Motor neuron (in vitro differentiated cells): Measurements from ENCODE around the gene ATP5ME. TPM values are rescaled to one million over a fixed set of nuclear protein-coding genes. Genes with fewer than 3 reads are reported as not detected.

Source experiments
- ATAC-seq, 8 experiments: fragments of 200-7000 bp; cut with Tn5 transposase; replicated peaks in 6 of 8; 2 replicates each; pipeline ENCODE4 v1.8.0; 2021; ENCODE audit warnings: mild to moderate bottlenecking in 8 of 8, moderate library complexity in 8 of 8
- H3K27ac ChIP-seq, 2 donors: fragments of 250-450 bp; sonication (Bioruptor Pico); 2 replicates each; pipeline ENCODE4 v1.9.0; 2021; ENCODE audit warnings: antibody characterized with exemption in 2 of 2, mild to moderate bottlenecking in 2 of 2, moderate library complexity in 1 of 2
- H3K4me1 ChIP-seq, 2 donors: fragments of 250-450 bp; sonication (Bioruptor Pico); replicated peaks in 1 of 2; 2 replicates each; pipeline ENCODE4 v1.6.1; 2021; ENCODE audit warnings: antibody characterized with exemption in 2 of 2, mild to moderate bottlenecking in 2 of 2, moderate library complexity in 1 of 2
- H3K4me3 ChIP-seq, 5 donors: fragments of 250-450 bp; sonication (Bioruptor Pico); 2 replicates each; pipeline ENCODE4 v1.9.0; 2021; ENCODE audit warnings: antibody characterized with exemption in 5 of 5, mild to moderate bottlenecking in 5 of 5, moderate library complexity in 4 of 5
- WGBS, 10 experiments: fragments of 450-650 bp; shearing (Covaris generic); methylation state at CpG; one replicate each; pipeline ENCODE4 v1.0.0; 2022; 5-methylcytosine and 5-hydroxymethylcytosine counted together
- in situ Hi-C, 9 experiments: fragments of 400-800 bp; cut with MboI; loops; one replicate each; pipeline ENCODE4 v1.15.0; 2021; ENCODE audit warnings: low sequenced_read_pairs in 9 of 9, low pct_unique_long_range_greater_than_20kb in 2 of 9; ENCODE audit not compliant: unreplicated experiment in 9 of 9
- total RNA-seq, 8 experiments: library from RNA; unstranded; fragments of 300-600 nt; gene quantifications; 2 replicates each; pipeline versions ENCODE4 v1.2.3 to v1.2.4, GENCODE V29; 2022

The ATP5ME gene
- total RNA-seq, 8 experiments from 2014 or later, result 668 to 891 (median 799) TPM

DNA sequence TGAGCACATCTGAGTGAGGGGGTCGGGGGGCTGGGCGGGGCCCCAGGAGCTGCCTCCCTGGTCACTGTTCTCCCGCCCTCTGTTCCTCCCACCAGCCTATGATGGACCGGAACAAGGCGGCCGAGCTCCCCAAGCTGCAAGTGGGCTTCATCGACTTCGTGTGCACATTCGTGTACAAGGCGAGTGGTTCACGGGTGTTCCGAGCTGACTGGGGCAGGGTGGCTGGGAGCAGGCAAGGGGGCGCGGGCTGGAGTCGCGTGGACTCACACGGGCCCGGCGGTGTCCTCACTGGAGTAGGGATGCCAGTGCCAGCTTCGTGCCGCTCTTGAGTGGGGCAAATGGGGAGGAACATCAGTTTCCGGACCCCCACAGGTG, 7.7 kb downstream of the ATP5ME start:
- WGBS, 10 experiments, result 100% methylated on average over 1 of the region's 22 CpGs; no CpG with 5 or more reads in 9 of the 10 experiments
- Histone ChIP-seq H3K4me1 (peaks cover 13 to 15% of the 10 kb centered on the region in 2 donors), H3K4me3 (no peak overlapping the region), H3K27ac (peak overlapping the region in 1 of 2 donors; percentile 49)
- peak in 4 of 8 experiments; percentile 2 to 33 (median 16) for ATAC-seq
- in situ Hi-C loops, result no loop called here

DNA sequence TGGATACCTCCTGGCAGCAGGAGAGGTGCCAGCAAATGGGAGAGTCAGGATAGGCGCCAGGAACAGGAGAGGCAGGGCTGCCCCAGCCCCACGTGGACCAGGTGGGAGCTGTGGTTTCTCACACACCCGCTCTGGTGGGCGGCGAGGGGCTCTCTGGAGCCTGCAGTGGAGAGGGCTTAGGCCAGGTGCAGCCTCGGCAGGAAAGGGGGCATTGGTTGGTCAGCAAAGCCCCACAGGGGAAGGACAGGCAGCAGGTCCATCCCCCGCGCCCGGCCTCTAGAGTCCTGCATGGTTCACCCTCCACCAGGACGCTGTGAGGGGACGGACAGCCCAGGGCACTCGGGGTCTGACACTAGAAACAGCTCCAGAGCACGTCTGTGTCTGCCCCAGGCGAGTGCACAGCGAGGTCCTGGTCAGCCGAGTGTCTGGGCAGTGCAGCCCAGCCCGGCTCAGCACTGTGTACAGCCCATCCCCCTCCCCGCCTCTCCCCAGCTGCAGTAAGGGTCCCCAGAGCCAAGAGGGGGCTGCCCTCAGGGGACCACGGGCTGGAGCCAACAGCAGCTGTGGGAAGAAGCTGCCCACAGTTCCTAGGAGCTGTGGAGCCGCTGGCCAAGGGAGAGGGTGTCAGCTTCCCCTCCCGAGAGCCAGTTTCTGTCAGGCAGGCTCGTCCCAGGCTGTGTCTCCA, 8.2 kb downstream of the ATP5ME start:
- Histone ChIP-seq H3K4me3 (no peak overlapping the region), H3K4me1 (peaks cover 13 to 15% of the 10 kb centered on the region in 2 donors), H3K27ac (peak overlapping the region in 1 of 2 donors; percentile 49)
- peak in 5 of 8 experiments; percentile 18 to 47 (median 34) for ATAC-seq
- in situ Hi-C loops, result no loop called here
- WGBS, 10 experiments, result 87% methylated on average over 3 of the region's 22 CpGs; no CpG with 5 or more reads in 9 of the 10 experiments

DNA sequence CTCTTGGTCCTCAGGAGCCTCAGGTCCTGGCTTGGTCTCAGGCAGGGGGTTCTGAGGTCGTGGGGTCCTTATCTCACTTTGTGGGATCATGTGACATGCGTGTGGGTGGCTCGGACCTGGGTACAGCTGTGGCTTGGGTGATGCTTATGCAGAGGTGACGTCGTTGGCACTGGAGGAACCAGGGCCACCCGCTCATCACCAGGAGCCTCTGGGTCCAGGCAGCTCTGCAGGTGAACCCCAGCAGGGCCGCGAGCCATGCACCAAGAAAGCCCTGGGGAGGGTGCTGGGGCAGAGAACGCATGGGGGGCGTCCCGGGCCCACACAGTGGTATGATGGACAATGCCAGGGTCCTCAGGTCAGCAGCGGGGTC, 8.7 kb downstream of the ATP5ME start:
- H3K4me3 ChIP-seq, result no peak overlapping the region
- no peak for ATAC-seq
- in situ Hi-C loops, result no loop called here
- 0% methylated on average over 1 of the region's 12 CpGs; no CpG with 5 or more reads in 9 of the 10 experiments for WGBS, 10 experiments
- no peak overlapping the region for H3K27ac ChIP-seq
- H3K4me1 ChIP-seq, result peaks cover 13 to 15% of the 10 kb centered on the region in 2 donors

DNA sequence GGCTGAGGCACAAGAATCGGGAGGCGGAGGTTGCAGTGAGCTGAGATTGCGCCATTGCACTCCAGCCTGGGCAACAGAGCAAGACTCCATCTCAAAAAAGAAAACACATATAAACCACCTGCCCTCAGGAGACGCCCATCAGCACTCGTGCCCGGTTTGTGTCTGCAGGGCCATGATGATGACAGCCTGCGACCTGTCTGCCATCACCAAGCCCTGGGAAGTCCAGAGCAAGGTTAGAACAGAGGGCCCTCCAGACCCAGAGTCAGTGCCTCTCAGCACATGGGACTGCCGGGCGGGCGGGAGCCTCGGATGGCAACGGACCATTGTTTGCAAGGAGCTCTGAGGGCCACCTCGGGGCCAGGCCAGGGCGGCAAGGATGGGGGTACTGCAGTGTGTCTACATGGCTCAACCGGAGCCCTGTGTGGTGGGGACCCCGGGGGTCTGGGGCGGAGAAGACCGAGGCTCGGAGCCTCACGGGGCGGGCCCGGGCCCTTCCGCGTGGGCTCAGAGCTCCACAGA, 9.3 kb downstream of the ATP5ME start:
- in situ Hi-C loops, result no loop called here
- H3K27ac ChIP-seq, result no peak overlapping the region
- peaks cover 13 to 15% of the 10 kb centered on the region in 2 donors for H3K4me1 ChIP-seq
- ATAC-seq, result no peak
- 80 to 100% (median 96%) methylated on average over 1 to 10 of the region's 24 CpGs; no CpG with 5 or more reads in 5 of the 10 experiments for WGBS, 10 experiments
- peak overlapping the region in 1 of 5 donors; percentile 72 for H3K4me3 ChIP-seq

DNA sequence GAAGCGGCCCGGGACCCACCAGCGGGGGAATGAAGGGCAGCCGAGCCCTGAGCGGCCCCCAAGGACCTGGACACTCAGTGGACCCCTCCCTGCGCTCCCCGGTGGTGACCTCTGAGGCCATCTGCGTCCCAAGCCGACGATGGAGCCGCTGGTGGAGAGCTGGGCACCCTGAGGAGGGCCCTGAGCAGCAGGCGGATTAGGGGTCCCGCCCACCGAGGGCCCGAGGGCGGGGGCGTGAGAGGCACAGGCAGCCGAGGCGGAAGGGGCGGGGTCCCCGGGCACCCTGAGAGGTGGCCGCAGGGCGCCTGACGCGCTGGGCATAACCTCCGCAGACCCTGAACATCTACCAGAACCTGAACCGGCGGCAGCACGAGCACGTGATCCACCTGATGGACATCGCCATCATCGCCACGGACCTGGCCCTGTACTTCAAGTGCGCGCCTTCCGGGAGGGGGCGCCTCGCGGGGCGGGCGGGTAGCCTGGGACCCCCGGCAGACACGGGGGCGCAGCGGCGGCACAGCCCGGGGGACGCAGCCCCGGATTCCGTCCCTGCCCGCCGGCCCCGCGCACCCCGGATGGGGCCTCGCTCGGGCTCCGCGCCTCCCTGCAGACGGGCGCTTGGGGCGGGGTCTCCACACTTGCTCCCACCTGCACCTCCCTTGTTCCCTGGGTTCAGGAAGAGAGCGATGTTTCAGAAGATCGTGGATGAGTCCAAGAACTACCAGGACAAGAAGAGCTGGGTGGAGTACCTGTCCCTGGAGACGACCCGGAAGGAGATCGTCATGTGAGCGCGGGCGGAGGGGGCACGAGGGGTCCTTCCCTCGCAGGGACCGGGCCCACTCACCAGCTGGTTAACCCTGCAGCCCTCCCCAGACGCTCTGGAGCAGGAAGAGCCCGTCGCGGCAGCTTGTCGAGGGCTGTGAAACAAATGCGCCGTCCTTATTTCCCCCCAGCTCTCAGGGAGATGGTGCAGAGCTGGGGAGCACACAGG, 10.3 kb downstream of the ATP5ME start:
- in situ Hi-C loops, result no loop called here
- H3K27ac ChIP-seq, result peak overlapping the region; percentile 21 to 75

DNA sequence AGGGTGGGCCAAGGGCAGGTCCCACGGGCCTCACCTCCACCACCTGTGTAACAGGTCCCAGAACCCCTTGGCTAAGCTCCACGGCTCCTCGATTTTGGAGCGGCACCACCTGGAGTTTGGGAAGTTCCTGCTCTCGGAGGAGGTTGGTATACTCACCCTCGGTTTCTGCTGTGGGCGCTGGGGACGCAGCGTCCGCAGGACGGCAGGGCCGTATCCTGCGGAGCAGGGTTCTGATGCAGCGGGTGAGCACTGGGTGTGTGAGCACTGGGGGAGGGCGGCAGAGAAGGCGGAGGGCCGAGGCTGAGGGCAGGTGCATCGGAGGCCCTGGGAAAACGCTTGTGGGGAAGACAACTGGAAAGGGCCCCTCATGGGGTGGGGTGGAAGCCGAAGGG, 11.0 kb downstream of the ATP5ME start:
- 67 to 95% (median 75%) methylated on average over 1 to 10 of the region's 20 CpGs; no CpG with 5 or more reads in 6 of the 10 experiments for WGBS, 10 experiments
- Histone ChIP-seq H3K4me1 (peaks cover 13 to 15% of the 10 kb centered on the region in 2 donors), H3K27ac (no peak overlapping the region), H3K4me3 (peak overlapping the region; percentile 46 to 72 (median 56))
- peak in 1 of 8 experiments; percentile 7 for ATAC-seq
- in situ Hi-C loops, result no loop called here

More for the DNA sequence above, 10.3 kb downstream of the ATP5ME start:
- 0 to 16% (median 5%) methylated on average over 1 to 6 of the region's 80 CpGs; no CpG with 5 or more reads in 6 of the 10 experiments for WGBS, 10 experiments
- Histone ChIP-seq H3K4me1 (peaks cover 13 to 15% of the 10 kb centered on the region in 2 donors), H3K4me3 (peak overlapping the region; percentile 46 to 72 (median 56))
- peak; percentile 54 to 82 (median 67) for ATAC-seq

DNA sequence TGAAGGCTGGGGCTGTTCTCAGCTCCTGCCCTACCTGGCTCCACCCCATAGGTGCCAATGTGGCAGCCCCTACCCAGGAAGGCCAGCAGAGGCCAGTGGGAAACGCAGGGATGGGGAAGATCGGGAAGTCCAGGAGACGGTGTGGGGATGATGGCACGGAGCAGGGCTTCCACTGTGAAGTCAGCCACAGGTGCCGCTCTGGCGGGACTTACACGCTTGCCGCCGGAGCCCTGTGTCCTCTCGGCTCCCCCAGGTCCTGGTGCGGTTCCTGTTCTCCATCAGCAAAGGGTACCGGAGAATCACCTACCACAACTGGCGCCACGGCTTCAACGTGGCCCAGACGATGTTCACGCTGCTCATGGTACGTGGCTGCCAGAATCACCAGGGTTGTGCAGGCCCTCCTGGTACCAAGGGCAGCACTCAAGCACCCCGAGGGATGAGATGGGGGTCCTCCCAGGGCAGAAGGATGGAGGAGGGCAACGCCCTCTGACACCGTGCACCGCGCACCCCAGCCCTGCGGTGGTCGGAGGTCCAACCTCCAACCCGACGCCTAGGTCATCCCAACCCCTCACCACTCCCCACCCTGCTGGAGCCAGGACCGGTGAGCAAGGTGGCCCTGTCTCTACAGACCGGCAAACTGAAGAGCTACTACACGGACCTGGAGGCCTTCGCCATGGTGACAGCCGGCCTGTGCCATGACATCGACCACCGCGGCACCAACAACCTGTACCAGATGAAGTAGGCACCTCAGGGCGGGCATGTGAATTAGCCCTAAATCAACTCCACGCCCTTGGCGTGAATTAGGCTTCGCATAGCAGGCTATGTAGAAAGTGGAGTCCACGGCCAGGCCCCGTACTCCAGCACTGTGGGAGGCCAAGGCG, 12.0 kb downstream of the ATP5ME start:
- no peak overlapping the region for H3K27ac ChIP-seq
- in situ Hi-C loops, result no loop called here

DNA sequence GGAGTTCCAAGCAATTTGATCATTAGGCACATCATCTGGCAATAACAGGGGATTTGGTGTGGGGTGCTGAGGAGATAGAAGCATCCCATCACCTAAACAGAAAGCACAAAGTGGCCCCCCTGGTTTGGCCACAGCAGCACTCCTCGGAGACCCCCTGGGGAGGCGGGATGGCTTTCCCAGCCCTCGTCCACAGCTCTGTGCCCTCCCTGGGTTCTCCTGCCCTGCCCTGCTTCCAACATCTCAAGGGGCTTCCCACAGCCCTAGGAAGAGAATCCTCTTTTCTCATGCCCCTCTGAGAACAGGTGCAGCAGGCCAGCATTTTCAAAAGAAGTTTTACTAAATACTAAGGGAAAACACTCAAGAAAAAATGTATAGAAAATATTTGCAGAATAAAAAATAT, 12.8 kb downstream of the ATP5ME start:
- in situ Hi-C loops, result no loop called here
- peaks cover 12 to 17% of the 10 kb centered on the region in 2 donors for H3K4me1 ChIP-seq
- ATAC-seq, result no peak
- no peak overlapping the region for H3K4me3 ChIP-seq
- 27 to 86% (median 61%) methylated on average over 1 to 3 of the region's 3 CpGs; no CpG with 5 or more reads in 4 of the 10 experiments for WGBS, 10 experiments
- no peak overlapping the region for H3K27ac ChIP-seq

More for the DNA sequence above, 12.0 kb downstream of the ATP5ME start:
- Histone ChIP-seq H3K4me3 (no peak overlapping the region), H3K4me1 (peaks cover 13 to 15% of the 10 kb centered on the region in 2 donors)
- no peak for ATAC-seq
- 88 to 100% (median 98%) methylated on average over 2 to 12 of the region's 42 CpGs; no CpG with 5 or more reads in 2 of the 10 experiments for WGBS, 10 experiments

DNA sequence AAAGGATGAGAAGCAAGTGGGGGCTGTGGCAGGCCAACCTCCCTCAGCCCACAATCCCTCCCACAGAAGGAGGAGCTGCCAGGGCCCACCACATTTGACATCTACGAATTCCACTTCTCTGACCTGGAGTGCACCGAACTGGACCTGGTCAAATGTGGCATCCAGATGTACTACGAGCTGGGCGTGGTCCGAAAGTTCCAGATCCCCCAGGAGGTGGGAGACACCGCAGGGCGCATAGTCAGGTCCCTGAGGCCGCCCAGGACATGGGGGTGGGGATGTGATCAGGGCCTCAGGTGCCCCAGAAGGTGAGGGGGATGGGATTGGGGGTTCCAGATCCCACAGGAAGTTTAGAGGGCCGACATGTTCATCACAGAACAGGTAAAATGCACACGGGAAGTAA, 13.7 kb downstream of the ATP5ME start:
- H3K27ac ChIP-seq, result no peak overlapping the region
- ATAC-seq, result no peak
- peaks cover 9 to 10% of the 10 kb centered on the region in 2 donors for H3K4me1 ChIP-seq
- in situ Hi-C loops, result no loop called here
- 40 to 90% (median 61%) methylated on average over 1 to 2 of the region's 10 CpGs; no CpG with 5 or more reads in 4 of the 10 experiments for WGBS, 10 experiments
- H3K4me3 ChIP-seq, result no peak overlapping the region

DNA sequence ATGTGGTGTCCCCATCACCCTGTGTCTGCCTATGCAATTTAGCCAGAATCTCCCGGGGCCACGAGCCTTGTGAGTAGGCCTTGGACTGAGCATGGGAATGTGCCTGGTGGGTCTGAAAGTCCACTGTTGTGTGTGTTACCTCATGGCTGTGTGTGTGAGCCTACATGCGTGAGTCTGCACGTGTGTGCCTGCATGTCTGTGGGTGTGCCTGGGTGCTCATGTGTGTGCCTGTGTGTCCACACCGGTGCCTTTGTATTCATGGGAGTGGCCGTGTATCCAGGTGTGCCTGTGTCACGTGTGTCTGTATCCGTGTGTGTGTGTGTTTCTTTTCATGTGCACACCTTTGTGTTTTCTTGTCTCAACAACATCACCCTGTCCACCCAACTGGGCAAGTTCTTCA, 14.2 kb downstream of the ATP5ME start:
- in situ Hi-C loops, result no loop called here

DNA sequence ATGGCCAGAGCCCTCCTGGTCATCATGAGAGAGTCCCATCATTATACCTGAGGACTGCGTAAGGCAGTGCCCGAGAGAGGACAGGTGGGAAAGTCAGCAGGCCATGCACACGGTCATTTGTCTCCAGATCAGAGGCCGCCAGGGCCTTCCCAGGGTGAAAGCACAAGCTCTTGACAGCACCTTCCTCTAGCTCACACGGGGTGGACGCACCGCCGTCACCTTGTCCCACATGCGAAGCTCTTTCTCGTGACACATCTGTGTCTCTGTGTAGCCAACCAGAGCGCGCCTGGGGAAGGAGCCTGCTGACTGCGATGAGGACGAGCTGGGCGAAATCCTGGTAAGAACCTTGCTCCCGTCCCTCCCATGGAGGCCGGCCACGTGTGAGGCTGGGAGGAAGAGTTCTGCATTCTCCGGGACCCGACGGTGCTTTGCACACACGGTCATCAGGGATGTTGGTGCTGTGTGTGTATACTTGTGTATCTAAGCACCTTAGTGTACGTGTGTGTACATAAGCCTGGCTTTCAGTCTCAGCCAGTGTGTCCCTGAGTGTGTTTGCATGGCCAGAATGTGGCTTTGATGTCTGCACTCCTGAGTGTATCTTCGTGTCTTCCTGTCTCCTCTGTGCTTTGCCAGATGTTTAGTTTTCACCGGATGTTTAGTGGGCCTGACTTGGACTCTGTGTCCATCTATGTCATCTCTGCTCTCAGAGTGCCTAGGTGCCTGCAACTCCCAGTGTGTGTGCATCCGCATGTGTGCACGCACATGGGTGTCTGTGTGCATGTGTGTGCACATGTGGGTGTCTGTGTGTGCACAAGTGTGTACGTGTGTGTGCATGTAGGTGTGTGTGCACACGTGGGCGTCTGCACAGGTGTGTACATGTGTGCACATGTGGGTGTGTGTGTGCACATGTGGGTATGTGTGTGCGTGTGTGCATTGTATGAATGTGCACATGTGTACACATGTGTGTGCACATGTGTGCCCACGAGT, 15.1 kb downstream of the ATP5ME start:
- Histone ChIP-seq H3K27ac (no peak overlapping the region), H3K4me3 (no peak overlapping the region), H3K4me1 (peaks cover 3 to 10% of the 10 kb centered on the region in 2 donors)
- WGBS, 10 experiments, result 24 to 100% (median 87%) methylated on average over 1 to 12 of the region's 32 CpGs; no CpG with 5 or more reads in 1 of the 10 experiments
- in situ Hi-C loops, result no loop called here
- no peak for ATAC-seq

More for the DNA sequence above, 14.2 kb downstream of the ATP5ME start:
- H3K27ac ChIP-seq, result no peak overlapping the region
- no peak overlapping the region for H3K4me3 ChIP-seq
- no peak for ATAC-seq
- H3K4me1 ChIP-seq, result peaks cover 7 to 14% of the 10 kb centered on the region in 2 donors
- 0 to 90% (median 80%) methylated on average over 2 to 5 of the region's 8 CpGs; no CpG with 5 or more reads in 4 of the 10 experiments for WGBS, 10 experiments
